ENCODE results near the gene RCC1.
A peak's percentile ranks its signal among the peaks of the same experiment; 100 is the strongest.
"Not testable (repeated sequence)": the region's sequence is repeated elsewhere in the genome, so short reads cannot be mapped to it uniquely, and the experiment has no call there.

RCC1 gene

GRCh38 chr1:28512058-28512611 is 6.3 kb downstream of the RCC1 start:
- no peak for DNase-seq

GRCh38 chr1:28514445-28514933 is 8.6 kb downstream of the RCC1 start:
- not testable (repeated sequence) for DNase-seq

- no peak for DNase-seq
Observed at GRCh38 chr1:28516518-28516956, 10.7 kb downstream of the RCC1 start.

DNA sequence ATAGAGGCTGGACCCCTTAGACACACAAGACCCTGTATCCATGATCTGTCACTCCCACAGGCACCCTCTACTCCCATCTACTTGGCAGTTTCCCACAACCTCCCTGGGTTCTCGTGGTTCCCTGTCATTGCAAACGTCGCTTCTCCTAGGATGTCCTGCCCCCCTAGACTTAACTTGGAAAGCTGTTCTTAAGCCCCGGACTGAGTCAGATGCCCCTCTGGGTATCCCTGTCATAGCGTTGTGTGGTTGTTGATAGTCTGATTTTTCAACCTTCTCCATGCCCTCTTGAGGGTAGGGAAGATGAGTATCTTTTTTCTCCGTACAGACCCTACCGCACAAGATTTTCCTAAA is 11.8 kb downstream of the RCC1 start:
- no peak for DNase-seq

- peak; percentile 96 for DNase-seq
Observed at GRCh38 chr1:28518000-28518744, 12.3 kb downstream of the RCC1 start.

- no peak for DNase-seq
Observed at GRCh38 chr1:28518745-28519341, 13.0 kb downstream of the RCC1 start.

GRCh38 chr1:28519946-28520725 is 14.3 kb downstream of the RCC1 start:
- no peak for DNase-seq

DNA sequence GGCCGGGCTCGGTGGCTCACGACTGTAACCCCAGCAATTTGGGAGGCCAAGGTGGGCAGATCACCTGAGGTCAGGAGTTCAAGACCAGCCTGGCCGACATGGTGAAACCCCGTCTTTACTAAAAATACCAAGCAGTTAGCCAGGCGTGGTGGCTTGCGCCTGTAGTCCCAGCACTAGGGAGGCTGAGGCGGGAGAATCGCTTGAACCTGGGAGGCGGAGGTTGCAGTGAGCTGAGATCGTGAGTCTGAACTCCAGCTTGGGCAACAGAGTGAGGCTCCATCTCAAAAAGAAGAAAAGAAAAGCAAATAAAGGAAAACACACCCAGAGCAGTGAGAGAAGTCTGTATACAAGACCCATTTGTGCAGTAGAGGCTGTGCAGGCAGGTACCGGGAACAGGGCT is 15.0 kb downstream of the RCC1 start:
- not testable (repeated sequence) for DNase-seq

DNA sequence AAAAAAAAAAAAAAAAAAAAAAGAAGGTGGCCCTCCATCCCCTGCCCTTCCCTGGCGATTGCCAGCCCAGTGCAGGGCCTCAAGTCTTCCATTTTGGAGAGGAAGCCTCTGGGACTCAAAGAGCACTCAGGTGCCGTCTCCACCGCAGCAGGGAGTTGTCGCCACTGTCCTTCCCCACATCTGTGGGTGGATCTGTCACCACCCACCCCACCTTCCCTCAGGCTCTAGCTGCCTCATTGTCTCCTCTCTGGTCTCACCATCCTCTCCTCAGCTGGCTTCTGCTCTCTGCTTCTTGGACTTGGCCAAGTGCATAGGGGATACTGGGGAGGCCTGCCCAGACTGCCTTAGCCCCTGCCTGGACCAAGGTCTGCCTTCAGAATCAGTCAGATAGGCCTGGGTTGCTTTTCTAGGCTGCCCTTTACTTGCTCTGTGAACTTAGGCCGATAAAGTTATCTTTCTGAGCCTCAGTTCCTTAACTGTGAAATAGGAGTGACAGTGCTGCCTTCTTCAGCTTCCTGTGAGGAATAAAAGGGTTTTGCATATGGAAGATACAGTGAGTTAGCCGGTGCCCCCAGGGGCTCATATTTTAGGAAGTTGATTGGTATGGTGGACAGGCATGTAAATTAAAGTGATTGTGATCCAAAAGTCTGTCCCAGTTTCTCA is 15.8 kb downstream of the RCC1 start:
- no peak for DNase-seq

DNA sequence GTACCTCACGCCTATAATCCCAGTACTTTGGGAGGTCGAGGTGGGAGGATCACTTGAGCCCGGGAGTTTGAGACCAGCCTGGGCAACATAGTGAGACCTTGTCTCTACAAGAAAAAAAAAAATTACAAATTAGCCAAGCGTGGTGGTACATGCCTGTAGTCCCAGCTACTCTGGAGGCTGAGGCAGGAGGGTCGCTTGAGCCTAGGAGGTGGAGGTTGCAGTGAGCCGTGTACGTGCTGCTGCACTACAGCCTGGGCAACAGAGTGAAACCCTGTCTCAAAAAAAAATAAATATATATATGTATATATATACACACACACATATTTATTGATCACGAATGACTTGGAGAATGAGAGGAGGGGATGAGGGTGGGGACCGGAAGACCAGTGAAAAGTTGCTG is 16.7 kb downstream of the RCC1 start:
- not testable (repeated sequence) for DNase-seq

DNA sequence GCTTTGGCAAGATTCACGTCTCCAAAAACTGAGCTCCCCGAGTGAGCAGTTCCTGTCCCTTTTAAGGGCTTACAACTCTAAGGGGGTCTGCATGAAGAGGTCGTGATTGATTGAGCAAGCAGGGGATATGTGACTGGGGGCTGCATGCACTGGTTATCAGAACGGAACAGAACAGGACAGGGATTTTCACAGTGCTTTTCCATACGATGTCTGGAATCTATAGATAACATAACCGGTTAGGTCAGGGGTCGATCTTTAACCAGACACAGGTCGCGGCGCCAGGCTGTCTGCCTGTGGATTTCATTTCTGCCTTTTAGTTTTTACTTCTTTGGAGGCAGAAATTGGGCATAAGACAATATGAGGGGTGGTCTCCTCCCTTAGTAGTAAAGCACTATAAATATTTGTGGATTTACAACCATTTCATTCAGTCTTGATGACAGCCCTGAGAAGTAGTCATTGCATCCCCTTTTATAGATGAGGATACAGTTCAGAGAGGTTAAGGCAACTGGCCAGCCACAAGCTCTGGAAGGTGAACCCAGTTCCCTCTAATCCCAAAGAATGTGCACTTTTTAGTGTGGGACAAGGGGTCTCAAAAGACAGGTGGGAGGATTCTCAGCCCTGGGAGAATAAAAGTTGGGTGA is 19.3 kb downstream of the RCC1 start:
- not testable (repeated sequence) for DNase-seq

- DNase-seq = no peak
Observed at GRCh38 chr1:28526886-28527285, 21.0 kb downstream of the RCC1 start.

DNA sequence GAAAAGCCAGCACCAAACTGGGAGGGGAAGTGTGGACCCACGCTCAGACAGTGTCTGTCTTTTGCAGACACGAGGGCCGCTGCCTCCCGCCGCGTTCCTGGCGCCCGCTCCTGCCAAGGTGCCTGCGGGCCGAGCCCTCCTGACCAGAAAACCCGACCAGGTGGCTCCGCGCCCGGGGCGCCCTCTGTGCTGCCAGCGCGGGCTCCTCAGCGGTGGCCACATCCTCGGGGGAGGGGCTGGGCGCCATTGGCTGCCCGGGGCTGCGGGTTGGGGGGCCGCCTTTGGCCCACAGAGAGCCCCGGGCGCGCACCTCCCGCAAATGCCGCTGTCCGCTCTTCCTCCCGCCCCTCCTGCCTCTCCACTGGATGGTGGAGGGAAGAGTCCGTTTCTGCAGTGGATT is 24.6 kb downstream of the RCC1 start:
- no peak for DNase-seq

DNA sequence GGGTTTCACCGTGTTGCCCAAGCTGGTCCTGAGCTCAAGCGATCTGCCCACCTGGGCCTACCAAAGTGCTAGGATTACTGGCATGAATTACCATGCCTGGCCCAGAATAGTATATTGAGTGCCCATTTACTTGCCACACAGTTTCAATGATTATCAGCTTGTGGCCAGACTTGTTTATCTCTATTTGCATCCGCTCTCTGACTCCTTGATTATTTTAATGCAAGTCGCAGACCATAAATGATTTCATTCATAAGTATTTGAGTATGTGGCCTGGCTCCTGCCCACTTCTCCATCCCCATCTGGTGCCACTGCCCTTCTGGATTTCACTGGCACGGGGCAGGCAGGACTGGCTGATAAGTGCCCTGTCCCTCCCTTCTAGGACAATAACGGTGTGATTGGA is 28.8 kb downstream of the RCC1 start:
- DNase-seq = no peak

GRCh38 chr1:28535180-28535579 is 29.3 kb downstream of the RCC1 start:
- no peak for DNase-seq

GRCh38 chr1:28537457-28538199 is 31.8 kb downstream of the RCC1 start:
- no peak for DNase-seq

- no peak for DNase-seq
Observed at GRCh38 chr1:28538286-28538685, 32.4 kb downstream of the RCC1 start.

DNA sequence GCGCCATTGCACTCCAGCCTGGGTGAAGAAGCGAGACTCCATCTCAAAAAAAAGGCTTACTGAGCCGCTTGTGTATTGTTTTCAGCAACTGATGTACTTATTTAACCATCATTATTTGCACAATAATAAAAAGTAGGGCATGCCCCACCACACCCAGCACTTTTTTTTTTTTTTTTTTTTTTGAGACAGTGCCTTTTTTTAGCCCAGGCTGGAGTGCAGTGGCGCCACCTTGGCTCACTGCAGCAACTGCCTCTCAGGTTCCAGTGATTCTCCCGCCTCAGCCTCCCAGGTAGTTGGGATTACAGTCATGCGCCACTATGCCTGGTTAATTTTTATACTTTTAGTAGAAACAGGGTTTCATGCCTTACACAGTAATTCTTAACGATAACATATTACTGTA is 34.8 kb downstream of the RCC1 start:
- DNase-seq = no peak

DNA sequence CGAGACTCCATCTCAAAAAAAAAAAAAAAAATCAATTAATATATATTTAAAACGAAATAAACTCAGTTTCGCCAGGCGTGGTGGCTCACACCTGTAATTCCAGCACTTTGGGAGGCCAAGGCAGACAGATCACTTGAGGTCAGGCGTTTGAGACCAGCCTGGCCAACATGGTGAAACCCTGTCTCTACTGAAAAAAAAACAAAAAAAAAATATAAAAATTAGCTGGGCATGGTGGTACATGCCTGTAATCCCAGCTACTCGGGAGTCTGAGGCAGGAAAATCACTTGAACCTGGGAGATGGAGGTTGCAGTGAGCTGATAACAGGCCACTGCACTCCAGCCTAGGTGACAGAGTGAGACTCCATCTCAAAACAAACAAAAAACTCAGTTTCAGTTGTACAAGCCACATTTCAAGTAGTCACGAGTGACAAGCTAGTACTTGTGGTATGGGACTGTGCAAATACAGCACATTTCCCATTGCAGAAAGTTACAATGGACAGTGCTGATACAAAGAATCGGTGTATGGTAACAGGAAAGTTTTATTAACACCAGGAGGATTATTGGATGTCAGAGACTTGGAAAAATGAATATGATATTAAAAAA is 35.7 kb downstream of the RCC1 start:
- not testable (repeated sequence) for DNase-seq

- no peak for DNase-seq
Observed at GRCh38 chr1:28545246-28545628, 39.4 kb downstream of the RCC1 start.

GRCh38 chr1:28548318-28548717 is 42.5 kb downstream of the RCC1 start:
- no peak for DNase-seq
